ENCODE measurements around the gene RBBP8NL. TPM values are rescaled to one million over a fixed set of nuclear protein-coding genes. Genes with fewer than 3 reads are reported as not detected.

RBBP8NL gene
- total RNA-seq, 1 donor from 2014 or later = not detected

GRCh38 chr20:62393335-62393665 lies 34.0 kb downstream of the RBBP8NL start:
- no peak for DNase-seq (ENCODE audit: extremely low spot score, unreplicated experiment)
- H3K4me1 Mint-ChIP-seq (ENCODE audit: unreplicated experiment) = peaks cover 2% of the 10 kb centered on the region
- TF ChIP-seq CTCF (IDR thresholded peaks at IDR 0.05) = no peak
- no peak overlapping the region for H3K4me3 Mint-ChIP-seq (ENCODE audit: unreplicated experiment)
- no peak overlapping the region for H3K27ac Mint-ChIP-seq (ENCODE audit: unreplicated experiment)
- H3K36me3 Mint-ChIP-seq (ENCODE audit: unreplicated experiment) = peaks cover 3% of the 10 kb centered on the region
- no peaks in the 10 kb centered on the region for H3K9me3 Mint-ChIP-seq (ENCODE audit: unreplicated experiment)
- H3K27me3 Mint-ChIP-seq (ENCODE audit: unreplicated experiment) = no peaks in the 10 kb centered on the region

- Mint-ChIP-seq H3K4me3 (ENCODE audit: unreplicated experiment) (no peak overlapping the region), H3K4me1 (ENCODE audit: unreplicated experiment) (peaks cover 7% of the 10 kb centered on the region), H3K27ac (ENCODE audit: unreplicated experiment) (no peak overlapping the region), H3K27me3 (ENCODE audit: unreplicated experiment) (no peaks in the 10 kb centered on the region), H3K36me3 (ENCODE audit: unreplicated experiment) (peaks cover 3% of the 10 kb centered on the region), H3K9me3 (ENCODE audit: unreplicated experiment) (no peaks in the 10 kb centered on the region)
- no peak for TF ChIP-seq CTCF (IDR thresholded peaks at IDR 0.05)
- no peak for DNase-seq (ENCODE audit: extremely low spot score, unreplicated experiment)
Measured at GRCh38 chr20:62392621-62393334, 34.6 kb downstream of the RBBP8NL start.

- Mint-ChIP-seq H3K9me3 (ENCODE audit: unreplicated experiment) (no peaks in the 10 kb centered on the region), H3K36me3 (ENCODE audit: unreplicated experiment) (peaks cover 3% of the 10 kb centered on the region), H3K4me1 (ENCODE audit: unreplicated experiment) (peaks cover 11% of the 10 kb centered on the region), H3K27ac (ENCODE audit: unreplicated experiment) (no peak overlapping the region), H3K27me3 (ENCODE audit: unreplicated experiment) (no peaks in the 10 kb centered on the region), H3K4me3 (ENCODE audit: unreplicated experiment) (no peak overlapping the region)
- DNase-seq (ENCODE audit: extremely low spot score, unreplicated experiment) = no peak
- no peak for TF ChIP-seq CTCF (IDR thresholded peaks at IDR 0.05)
Measured at GRCh38 chr20:62392077-62392418, 35.3 kb downstream of the RBBP8NL start.

GRCh38 chr20:62391165-62392076 lies 35.9 kb downstream of the RBBP8NL start:
- Mint-ChIP-seq H3K36me3 (ENCODE audit: unreplicated experiment) (peaks cover 3% of the 10 kb centered on the region), H3K4me3 (ENCODE audit: unreplicated experiment) (no peak overlapping the region), H3K27ac (ENCODE audit: unreplicated experiment) (no peak overlapping the region), H3K4me1 (ENCODE audit: unreplicated experiment) (peaks cover 11% of the 10 kb centered on the region), H3K27me3 (ENCODE audit: unreplicated experiment) (no peaks in the 10 kb centered on the region), H3K9me3 (ENCODE audit: unreplicated experiment) (no peaks in the 10 kb centered on the region)
- DNase-seq (ENCODE audit: extremely low spot score, unreplicated experiment) = no peak
- no peak for TF ChIP-seq CTCF (IDR thresholded peaks at IDR 0.05)
